ENCODE data around the gene JAKMIP3.

Gene JAKMIP3

DNA sequence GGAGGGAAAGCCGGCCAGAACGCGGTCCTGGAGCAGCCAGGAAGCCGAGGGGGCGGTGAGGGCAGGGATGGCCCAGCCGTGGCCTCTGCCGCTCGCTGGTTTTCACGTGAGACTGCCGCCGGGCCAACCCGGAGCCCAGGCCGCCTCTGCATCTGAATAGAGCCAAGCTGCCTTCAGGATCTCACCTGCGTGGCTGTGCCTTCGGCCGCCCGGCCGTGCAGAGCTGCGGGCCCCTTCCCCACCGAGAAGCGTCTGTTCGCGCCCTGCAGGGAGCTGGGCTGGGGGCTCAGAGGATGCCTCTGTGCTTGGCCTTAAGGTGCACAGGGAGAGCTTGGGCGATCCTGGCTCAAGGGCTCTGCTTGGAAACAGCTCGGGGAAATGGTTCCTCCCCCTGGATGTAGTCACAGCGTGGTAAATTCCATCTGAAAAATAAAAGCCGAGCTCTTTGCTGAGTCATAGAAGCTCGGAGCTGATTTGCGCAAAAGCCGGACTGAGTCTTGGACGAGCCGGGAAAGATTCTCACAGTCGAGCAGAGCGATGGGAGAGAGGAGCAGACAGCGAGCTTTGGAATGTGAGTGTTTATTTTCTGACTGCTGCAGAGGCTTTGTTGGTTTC lies at the start of gene JAKMIP3:
TSS of gene JAKMIP3 (plus strand) at position 456 of the 615 bp plus-strand sequence. CDS start 38,863 bp downstream, outside the sequence.
- peak; percentile 51 for DNase-seq (ENCODE audit: low spot score)

GRCh38 chr10:132016514-132016913 lies 49.2 kb upstream of the JAKMIP3 start:
- DNase-seq (ENCODE audit: low spot score), result no peak

DNA sequence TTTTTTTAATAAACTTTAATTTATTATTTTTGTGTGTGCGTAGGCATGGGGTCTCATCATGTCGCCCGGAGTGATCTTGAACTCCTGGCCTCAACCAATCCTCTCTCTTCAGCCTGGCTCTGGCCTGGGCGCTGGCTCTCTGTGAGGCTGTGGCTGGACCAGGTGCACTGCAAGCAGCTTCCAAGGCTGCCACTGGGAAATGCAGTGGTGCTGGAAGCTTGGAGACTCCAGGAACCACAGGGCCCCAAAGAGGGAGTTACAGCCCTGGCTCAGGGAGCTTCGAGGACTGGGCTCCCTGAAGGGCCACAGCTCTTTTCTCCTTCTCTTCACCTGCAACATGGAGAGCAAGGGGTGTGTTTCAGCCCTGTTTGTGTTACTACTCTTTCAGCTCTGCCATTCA lies 47.3 kb upstream of the JAKMIP3 start:
- no peak for DNase-seq (ENCODE audit: low spot score)

GRCh38 chr10:132019366-132019765 lies 46.4 kb upstream of the JAKMIP3 start:
- no peak for DNase-seq (ENCODE audit: low spot score)

GRCh38 chr10:132020456-132020855 lies 45.3 kb upstream of the JAKMIP3 start:
- DNase-seq (ENCODE audit: low spot score), result no peak

- DNase-seq (ENCODE audit: low spot score), result no peak
Observed at GRCh38 chr10:132021046-132021445, 44.7 kb upstream of the JAKMIP3 start.

GRCh38 chr10:132021504-132022143 lies 44.1 kb upstream of the JAKMIP3 start:
- DNase-seq (ENCODE audit: low spot score), result no peak

DNA sequence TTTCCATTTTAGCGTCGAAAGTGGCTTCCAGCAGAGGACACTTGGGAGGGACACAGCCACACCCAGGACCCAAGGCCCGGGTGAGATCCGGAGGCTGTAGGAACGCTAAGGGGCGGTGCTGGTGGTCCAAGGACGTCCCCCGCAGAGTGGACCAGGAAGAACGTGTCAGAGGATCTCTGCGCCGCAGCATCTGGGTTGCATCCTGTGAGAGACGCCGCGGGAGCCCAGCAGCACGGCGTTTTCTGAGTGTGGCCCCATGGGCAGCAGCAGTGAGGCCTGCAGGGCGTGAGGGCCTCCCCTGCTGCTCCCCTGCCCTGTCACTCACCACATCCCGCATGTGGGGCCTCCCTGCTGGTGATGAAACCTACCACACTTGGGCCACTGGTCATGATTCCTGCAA lies 43.5 kb upstream of the JAKMIP3 start:
- DNase-seq (ENCODE audit: low spot score), result no peak

DNA sequence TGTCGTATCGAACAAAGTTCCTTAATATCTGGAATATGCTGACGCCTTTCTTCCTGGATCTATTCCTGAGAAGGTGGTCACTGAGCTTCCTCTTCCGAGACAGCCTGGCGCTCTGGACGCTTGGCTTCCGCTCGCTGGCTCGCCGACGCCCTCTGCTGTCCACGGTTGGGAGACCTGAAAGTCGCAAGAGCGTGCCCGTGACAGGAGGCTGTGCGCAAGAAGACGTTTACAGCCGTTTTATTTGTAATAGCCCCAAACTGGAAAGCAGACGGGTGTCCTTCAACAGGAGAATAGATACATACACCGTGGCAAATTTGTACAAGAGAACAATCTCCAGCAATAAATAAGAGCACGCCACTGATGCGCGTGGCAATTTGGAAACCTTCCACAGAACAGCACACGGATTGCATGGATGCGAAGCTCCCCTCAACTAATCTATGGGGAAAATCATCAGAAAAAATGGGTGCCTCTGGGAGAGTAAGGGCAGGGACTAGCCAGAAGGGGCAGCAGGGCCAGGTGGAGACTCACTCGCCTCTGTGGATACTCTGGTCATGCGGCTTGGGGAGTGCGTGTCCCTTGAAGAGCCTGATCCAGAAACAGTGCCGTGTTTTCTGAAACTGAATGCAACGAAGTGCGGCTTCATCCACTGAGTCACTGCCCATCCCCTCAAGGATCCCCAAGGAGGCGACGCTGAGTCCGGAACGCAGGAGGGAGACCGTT lies 42.5 kb upstream of the JAKMIP3 start:
- peak; percentile 76 for DNase-seq (ENCODE audit: low spot score)

DNA sequence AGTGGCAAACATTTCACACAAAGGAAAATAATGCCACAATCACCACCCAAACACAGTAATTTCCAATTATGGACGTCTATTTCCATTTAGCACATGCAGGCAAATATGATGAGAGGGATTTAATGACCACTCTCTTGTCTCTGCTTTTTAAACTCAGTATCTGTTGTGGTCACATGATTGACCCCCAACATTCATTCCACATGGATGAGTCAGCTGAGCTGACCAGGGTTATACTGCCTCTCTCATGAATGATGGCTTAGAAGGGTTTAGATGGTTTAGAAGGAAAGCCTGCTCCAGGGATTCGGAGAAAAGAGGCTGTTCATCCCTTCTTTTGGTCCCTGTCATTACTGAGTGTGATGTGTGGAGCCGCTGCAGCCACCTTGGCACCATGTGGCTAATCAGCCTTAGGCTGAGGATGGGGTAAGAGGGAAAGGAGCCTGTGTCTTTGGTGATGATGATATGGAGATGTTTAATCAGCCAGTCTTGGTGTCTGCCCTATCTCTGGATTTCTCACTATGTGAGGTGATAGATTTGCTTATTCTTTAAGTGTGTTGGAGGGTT lies 38.2 kb upstream of the JAKMIP3 start:
- peak; percentile 32 for DNase-seq (ENCODE audit: low spot score)

DNA sequence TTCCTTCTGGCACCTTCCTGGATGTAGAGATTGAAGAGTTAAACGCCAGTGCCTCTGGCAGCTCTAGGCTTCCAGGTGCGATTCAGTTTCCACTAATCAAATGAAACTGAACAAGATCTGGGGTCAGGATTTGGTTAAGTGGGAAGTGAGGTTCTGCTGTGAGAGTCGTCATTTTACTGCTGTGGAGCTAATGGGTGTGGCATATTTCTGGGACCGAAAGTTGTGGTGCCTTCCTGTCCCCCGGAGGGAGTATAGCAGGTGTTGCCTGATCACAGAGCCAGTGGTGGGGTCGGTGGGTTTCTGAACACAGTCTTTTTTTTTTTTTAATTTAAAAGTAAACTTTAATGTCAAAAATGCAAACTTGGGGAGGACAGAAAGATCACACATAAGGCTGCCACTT lies 37.0 kb upstream of the JAKMIP3 start:
- no peak for DNase-seq (ENCODE audit: low spot score)

DNA sequence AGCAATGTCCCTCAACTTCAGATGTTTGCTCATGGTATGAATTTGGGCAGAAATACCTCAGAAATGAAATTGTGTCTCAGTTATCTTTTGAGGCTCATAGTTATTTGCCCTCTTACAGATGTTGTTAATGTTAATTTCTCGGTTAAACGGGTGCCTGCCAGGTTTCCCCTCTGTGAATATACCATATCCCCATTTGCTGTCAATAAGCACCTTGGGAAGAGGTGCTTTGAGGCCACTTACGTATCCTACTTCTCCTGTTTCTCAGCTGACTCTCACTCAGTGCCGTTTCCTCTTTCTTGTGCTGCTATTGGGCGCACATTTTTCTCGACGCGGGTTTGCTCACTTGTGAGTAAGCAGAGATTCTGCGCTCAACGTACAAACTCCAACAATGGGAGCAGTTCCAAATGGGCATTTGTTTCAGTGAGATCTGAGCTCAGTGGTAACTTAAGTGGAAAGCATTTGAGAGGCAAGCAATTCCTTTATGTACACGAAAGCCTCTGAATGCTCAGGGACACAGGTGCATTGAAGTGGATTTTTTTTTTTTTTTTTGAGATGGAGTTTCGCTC lies 34.8 kb upstream of the JAKMIP3 start:
- no peak for DNase-seq (ENCODE audit: low spot score)

DNA sequence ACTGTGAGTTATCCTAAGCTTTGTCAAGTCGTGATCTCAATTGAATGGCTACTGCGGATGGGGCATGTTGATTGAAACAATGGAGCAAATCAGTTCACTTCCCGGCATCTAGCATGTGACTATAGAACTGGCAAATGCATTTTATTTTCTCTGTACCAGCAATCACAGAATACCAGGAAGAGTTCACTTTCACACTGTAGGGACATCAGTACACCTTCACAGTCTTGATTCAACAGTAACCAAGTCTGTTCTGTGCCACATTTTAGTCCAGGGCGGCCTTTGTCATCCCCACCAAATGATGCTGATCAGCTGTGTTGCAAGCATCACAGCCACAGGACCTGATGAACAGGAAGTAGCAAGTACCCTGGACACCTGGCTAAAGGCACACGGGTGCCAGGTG lies 32.1 kb upstream of the JAKMIP3 start:
- no peak for DNase-seq (ENCODE audit: low spot score)

DNA sequence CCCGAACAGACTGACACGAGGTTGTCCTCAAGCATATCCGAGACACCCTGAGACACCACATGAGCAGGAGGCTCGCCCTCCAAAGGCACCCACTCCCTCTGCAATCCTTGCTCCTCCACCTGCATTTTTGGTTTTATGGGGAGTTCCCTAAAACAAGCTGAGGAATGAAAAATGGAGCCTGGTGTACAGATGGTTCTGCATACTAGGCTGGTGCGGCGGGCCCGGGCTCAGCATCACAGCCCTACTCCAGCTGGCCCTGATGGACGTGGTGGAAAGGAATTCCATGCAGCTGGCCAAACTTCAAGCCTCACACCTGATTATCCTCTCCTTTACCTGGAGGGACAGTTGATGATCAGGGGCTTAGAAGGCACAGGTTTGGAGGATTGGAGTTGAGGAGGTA lies 30.3 kb upstream of the JAKMIP3 start:
- DNase-seq (ENCODE audit: low spot score), result no peak

DNA sequence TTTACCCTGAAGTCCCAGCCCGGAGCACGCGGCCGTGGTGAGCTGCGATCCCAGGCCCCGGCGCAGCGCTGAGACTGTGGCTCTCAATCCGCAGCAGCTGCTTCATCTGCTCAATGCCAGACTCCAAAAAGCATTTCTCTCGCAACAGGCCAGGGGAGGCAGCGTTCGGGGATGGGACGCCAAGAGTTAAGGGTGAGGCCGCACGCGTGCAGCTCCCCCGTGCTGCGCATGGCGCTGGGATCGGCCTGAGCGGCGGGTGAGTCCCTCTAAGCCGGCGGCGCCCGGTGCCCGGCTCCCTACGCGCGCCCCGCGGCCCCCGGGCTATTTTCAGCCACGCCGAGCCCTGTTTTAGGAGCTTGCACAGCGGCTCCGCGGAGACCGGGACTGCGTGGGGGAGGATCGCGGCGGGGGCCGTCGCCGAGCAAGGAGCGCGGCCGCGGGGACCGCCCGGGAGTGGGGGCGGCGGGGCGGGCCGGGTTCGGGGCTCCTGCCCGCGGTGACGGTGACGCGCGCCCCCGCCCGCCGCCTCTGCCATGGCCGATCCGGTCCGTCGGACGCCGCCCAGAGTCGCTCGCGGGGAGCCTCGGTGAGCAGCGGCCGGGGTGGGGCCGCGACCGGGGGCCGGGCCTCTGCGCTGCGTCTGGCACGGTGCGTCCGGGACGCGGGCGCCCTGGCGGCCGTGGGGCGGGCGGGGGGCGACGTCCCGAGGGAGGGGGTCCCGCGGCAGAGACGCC lies 29.4 kb upstream of the JAKMIP3 start:
- no peak for DNase-seq (ENCODE audit: low spot score)

- no peak for DNase-seq (ENCODE audit: low spot score)
Observed at GRCh38 chr10:132036887-132037675, 28.7 kb upstream of the JAKMIP3 start.

- DNase-seq (ENCODE audit: low spot score), result no peak
Observed at GRCh38 chr10:132037676-132037975, 28.1 kb upstream of the JAKMIP3 start.

GRCh38 chr10:132039371-132039770 lies 26.4 kb upstream of the JAKMIP3 start:
- DNase-seq (ENCODE audit: low spot score), result no peak

DNA sequence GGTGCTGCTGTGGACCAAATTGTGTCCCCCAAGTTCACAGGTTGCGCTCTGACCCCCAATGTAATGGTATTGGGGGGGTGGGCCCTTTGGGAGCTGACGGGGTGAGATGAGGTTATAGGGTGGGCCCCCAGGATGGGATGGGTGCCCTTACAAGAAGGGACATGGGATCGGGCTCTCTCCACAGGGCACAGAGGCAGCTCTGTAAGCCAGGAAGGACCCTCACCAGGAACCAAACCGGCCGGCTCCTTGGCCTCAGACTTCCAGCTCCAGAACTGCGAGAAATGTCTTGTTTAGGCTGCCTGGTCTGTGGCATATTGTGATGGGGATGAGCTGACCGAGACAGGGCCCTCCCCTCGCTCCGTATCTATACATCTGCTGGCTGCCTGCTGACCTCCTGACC lies 25.7 kb upstream of the JAKMIP3 start:
- DNase-seq (ENCODE audit: low spot score), result no peak

GRCh38 chr10:132041340-132041739 lies 24.4 kb upstream of the JAKMIP3 start:
- DNase-seq (ENCODE audit: low spot score), result no peak
